WERI-Rb-1 (cell line): ENCODE results near the gene SEC14L6.

Experiments
- DNase-seq: peaks from one replicate; pipeline ENCODE4 v3.0.0-alpha.2; 2020
- H3K27ac ChIP-seq: fragments of 250-450 bp; sonication (Bioruptor Pico); 2 replicates; pipeline ENCODE4 v1.5.1; 2020; ENCODE audit warnings: mild to moderate bottlenecking, moderate library complexity
- H3K27me3 ChIP-seq: fragments of 250-450 bp; sonication (Bioruptor Pico); 2 replicates; pipeline ENCODE4 v1.5.1; 2021; ENCODE audit warnings: mild to moderate bottlenecking, low read depth, moderate library complexity; ENCODE audit not compliant: insufficient read depth, severe bottlenecking
- H3K36me3 ChIP-seq: fragments of 250-450 bp; sonication (Bioruptor Pico); 2 replicates; pipeline ENCODE4 v1.5.1; 2020; ENCODE audit warnings: mild to moderate bottlenecking, moderate library complexity
- H3K4me3 ChIP-seq: 2 replicates; pipeline ENCODE4 v1.5.1; 2011; ENCODE audit warnings: low read depth, mild to moderate bottlenecking, control low read depth, low read length
- H3K9me3 ChIP-seq: fragments of 250-450 bp; sonication (Bioruptor Pico); 2 replicates; pipeline ENCODE4 v1.5.1; 2021; ENCODE audit warnings: mild to moderate bottlenecking, moderate library complexity; ENCODE audit not compliant: severe bottlenecking
- TF ChIP-seq, protein P1 (sequence below): IDR thresholded peaks from 2 replicates; pipeline ENCODE4 v1.5.1; 2011; ENCODE audit warnings: low read depth, mild to moderate bottlenecking, control low read depth, inconsistent platforms, low read length

Gene SEC14L6

GRCh38 chr22:30503551-30503950 lies 43.0 kb downstream of the SEC14L6 start:
- Histone ChIP-seq H3K4me3 (no peak overlapping the region), H3K9me3 (no peaks in the 10 kb centered on the region), H3K27me3 (no peaks in the 10 kb centered on the region), H3K36me3 (no peaks in the 10 kb centered on the region), H3K27ac (no peak overlapping the region)
- DNase-seq: no peak
- TF ChIP-seq, protein P1, sequence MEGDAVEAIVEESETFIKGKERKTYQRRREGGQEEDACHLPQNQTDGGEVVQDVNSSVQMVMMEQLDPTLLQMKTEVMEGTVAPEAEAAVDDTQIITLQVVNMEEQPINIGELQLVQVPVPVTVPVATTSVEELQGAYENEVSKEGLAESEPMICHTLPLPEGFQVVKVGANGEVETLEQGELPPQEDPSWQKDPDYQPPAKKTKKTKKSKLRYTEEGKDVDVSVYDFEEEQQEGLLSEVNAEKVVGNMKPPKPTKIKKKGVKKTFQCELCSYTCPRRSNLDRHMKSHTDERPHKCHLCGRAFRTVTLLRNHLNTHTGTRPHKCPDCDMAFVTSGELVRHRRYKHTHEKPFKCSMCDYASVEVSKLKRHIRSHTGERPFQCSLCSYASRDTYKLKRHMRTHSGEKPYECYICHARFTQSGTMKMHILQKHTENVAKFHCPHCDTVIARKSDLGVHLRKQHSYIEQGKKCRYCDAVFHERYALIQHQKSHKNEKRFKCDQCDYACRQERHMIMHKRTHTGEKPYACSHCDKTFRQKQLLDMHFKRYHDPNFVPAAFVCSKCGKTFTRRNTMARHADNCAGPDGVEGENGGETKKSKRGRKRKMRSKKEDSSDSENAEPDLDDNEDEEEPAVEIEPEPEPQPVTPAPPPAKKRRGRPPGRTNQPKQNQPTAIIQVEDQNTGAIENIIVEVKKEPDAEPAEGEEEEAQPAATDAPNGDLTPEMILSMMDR: no peak

- H3K27me3 ChIP-seq: no peaks in the 10 kb centered on the region
- no peak overlapping the region for H3K4me3 ChIP-seq
- no peaks in the 10 kb centered on the region for H3K36me3 ChIP-seq
- no peaks in the 10 kb centered on the region for H3K9me3 ChIP-seq
- DNase-seq: no peak
- H3K27ac ChIP-seq: no peak overlapping the region
- TF ChIP-seq, protein P1: no peak
These were observed 43.6 kb downstream of the SEC14L6 start for GRCh38 chr22:30502911-30503310.

DNA sequence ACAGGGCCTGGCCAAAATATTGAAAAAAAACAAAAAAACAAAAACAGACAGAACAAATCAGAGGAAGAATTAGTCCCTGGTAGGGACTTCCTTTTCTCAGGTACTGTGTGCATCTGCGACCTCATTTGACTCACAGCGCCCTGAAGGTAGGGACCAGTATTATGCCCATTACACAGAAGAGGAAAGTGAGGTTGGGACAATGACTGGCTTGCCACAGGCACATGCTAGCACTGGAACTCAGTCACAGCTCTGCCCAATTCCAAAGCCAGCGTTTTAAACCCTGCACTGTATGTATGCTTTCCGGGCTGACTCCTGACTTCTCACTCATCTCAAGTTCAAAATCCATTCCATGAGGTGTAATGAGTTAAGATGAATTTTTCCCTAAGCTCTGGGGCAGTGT lies 44.4 kb downstream of the SEC14L6 start:
- Histone ChIP-seq H3K27ac (no peak overlapping the region), H3K4me3 (no peak overlapping the region), H3K9me3 (no peaks in the 10 kb centered on the region), H3K27me3 (no peaks in the 10 kb centered on the region), H3K36me3 (no peaks in the 10 kb centered on the region)
- no peak for DNase-seq
- TF ChIP-seq, protein P1: no peak

GRCh38 chr22:30500628-30501027 lies 45.9 kb downstream of the SEC14L6 start:
- H3K27me3 ChIP-seq: no peaks in the 10 kb centered on the region
- TF ChIP-seq, protein P1: no peak
- H3K27ac ChIP-seq: no peak overlapping the region
- DNase-seq: no peak
- no peaks in the 10 kb centered on the region for H3K36me3 ChIP-seq
- H3K4me3 ChIP-seq: no peak overlapping the region
- H3K9me3 ChIP-seq: no peaks in the 10 kb centered on the region

DNA sequence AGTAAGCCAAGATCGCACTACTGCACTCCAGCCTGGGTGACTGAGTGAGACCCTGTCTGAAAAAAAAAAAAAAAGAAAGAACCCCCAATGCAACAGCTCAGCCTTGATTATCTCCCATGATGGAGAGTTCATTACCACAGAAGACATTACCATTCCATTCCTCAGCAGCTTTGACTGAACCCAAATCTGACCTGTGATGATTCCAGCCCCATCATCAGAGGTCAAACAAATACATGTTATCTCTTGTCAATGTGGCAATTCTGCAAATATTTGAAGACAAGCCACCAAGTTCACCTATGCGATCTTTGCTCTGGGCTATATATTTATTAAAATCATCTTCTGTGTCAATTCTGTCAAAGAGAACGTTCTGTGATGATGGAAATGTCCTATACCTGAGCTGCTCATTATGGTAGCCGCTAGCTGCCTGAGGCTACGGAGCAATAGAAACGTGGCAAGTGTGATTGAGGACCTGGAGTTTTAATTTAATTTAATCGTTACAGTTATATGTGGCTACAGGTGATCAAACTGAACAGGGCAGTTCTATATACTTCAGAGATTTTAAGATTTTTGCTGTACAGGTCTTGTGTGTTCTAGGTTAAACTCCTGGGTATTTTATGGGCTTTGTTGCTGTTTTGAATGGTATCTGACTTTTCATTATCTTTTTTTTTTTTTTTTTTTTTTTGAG lies 48.9 kb downstream of the SEC14L6 start:
- TF ChIP-seq, protein P1: no peak
- Histone ChIP-seq H3K27me3 (no peaks in the 10 kb centered on the region), H3K36me3 (no peaks in the 10 kb centered on the region), H3K27ac (no peak overlapping the region), H3K4me3 (no peak overlapping the region), H3K9me3 (no peaks in the 10 kb centered on the region)
- DNase-seq: no peak

DNA sequence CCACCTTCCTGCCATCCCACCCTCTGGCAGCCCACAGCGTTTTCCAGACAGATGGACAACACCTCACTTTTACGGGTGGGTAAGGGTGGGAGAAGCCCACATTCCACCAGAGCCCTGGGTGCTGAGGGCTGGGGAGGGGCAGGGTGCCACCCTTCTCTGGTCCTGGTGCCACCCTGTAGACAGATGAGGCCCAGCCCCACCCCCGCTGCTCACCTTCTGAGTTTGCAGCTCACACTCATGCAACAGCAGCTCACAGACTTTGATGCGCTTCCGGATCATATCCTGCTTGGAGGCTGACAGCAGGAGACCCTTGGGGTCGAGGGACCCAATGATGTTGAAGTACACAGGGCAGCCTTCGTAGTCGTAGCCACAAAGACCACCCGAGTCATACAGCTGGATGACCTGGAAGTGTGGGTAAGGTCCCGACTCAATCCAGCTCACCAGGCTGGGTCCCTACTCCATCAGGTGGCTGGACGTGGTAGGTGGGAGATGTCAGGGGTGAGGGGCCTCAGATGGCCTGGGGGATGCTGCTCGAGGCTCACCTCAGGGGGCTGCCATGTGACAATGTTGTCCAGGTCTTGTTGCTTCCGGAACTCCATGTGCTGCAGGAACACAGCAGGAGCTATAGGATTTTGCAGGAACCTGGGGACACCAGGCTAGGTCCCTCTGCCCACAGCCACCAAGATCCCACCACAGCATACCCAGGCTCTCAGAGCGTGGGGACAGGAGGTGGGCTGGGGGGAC lies 51.3 kb downstream of the SEC14L6 start:
- Histone ChIP-seq H3K27ac (no peak overlapping the region), H3K36me3 (no peaks in the 10 kb centered on the region), H3K27me3 (no peaks in the 10 kb centered on the region), H3K4me3 (no peak overlapping the region), H3K9me3 (no peaks in the 10 kb centered on the region)
- DNase-seq: no peak
- TF ChIP-seq, protein P1: no peak
